IMR-90 (cell line): ENCODE results near the gene PPP1CA. TPM values are rescaled to one million over a fixed set of nuclear protein-coding genes. Genes with fewer than 3 reads are reported as not detected.
A peak's percentile ranks its signal among the peaks of the same experiment; 100 is the strongest.

Experiments used
- ATAC-seq: fragments of 200-7000 bp; cut with Tn5 transposase; 2 replicates; pipeline ENCODE4 v1.9.1; 2020; ENCODE audit warnings: low read depth, mild to moderate bottlenecking, moderate library complexity
- BruUV-seq: library from RNA; stranded (reverse); fragments of 400-500 nt; replicated peaks from 2 replicates; lab custom pipeline; 2021; lab: Mats Ljungman, UMichigan
- CTCF ChIA-PET: fragments of 300-600 bp; formaldehyde crosslinking; extraction: SDS; loops from one replicate; lab custom pipeline; 2021; ENCODE audit warnings: antibody characterized with exemption; lab: Yijun Ruan, JAX
- POLR2A ChIA-PET: fragments of 300-600 bp; sonication (Branson Sonifier 250); formaldehyde crosslinking; loops from one replicate; lab custom pipeline; 2022; ENCODE audit warnings: antibody characterized with exemption; ENCODE audit not compliant: unreplicated experiment; lab: Charles Lee
- DNase-seq: peaks from one replicate; pipeline ENCODE4 v3.0.0; 2013
- H2AFZ ChIP-seq: replicated peaks from 2 replicates; pipeline ENCODE3; 2013; ENCODE audit warnings: low read length, mild to moderate bottlenecking; ENCODE audit not compliant: poor library complexity
- H2AK5ac ChIP-seq: 2 replicates; pipeline ENCODE4 v1.6.1; 2013; ENCODE audit warnings: low read depth, low read length, inconsistent platforms
- H2AK9ac ChIP-seq: replicated peaks from 2 replicates; pipeline ENCODE3; 2013; ENCODE audit warnings: mild to moderate bottlenecking, low read depth, low read length, moderate library complexity; ENCODE audit not compliant: poor library complexity
- H2BK120ac ChIP-seq: 2 replicates; pipeline ENCODE4 v1.6.1; 2013; ENCODE audit warnings: low read depth, low read length, inconsistent platforms
- H2BK15ac ChIP-seq: 3 replicates; pipeline ENCODE4 v1.6.1; 2013; ENCODE audit warnings: low read depth, low read length, inconsistent platforms
- H2BK20ac ChIP-seq: 2 replicates; pipeline ENCODE4 v1.6.1; 2013; ENCODE audit warnings: low read depth, mild to moderate bottlenecking, inconsistent platforms, low read length, moderate library complexity
- H2BK5ac ChIP-seq: 2 replicates; pipeline ENCODE4 v1.6.1; 2013; ENCODE audit warnings: mild to moderate bottlenecking, low read depth, low read length, inconsistent platforms; ENCODE audit not compliant: poor library complexity, severe bottlenecking
- H3K14ac ChIP-seq: replicated peaks from 2 replicates; pipeline ENCODE4 v1.6.1; 2013; ENCODE audit warnings: low read depth, low read length, inconsistent platforms
- H3K18ac ChIP-seq: 2 replicates; pipeline ENCODE4 v1.6.1; 2013; ENCODE audit warnings: low read depth, low read length, control low read depth
- H3K23ac ChIP-seq: 2 replicates; pipeline ENCODE4 v1.6.1; 2013; ENCODE audit warnings: low read depth, low read length, inconsistent platforms
- H3K27ac ChIP-seq: 2 replicates; pipeline ENCODE4 v1.5.1; 2013; ENCODE audit warnings: mild to moderate bottlenecking, control low read depth, low read length; ENCODE audit not compliant: insufficient read depth
- H3K27me3 ChIP-seq: 2 replicates; pipeline ENCODE4 v1.6.1; 2013; ENCODE audit warnings: low read length; ENCODE audit not compliant: control insufficient read depth, insufficient read depth
- H3K36me3 ChIP-seq: 2 replicates; pipeline ENCODE4 v1.6.1; 2013; ENCODE audit warnings: low read length, mixed read lengths; ENCODE audit not compliant: control insufficient read depth, insufficient read depth
- H3K4ac ChIP-seq: 2 replicates; pipeline ENCODE4 v1.6.1; 2013; ENCODE audit warnings: low read depth, low read length, inconsistent platforms
- H3K4me1 ChIP-seq: 2 replicates; pipeline ENCODE4 v1.6.1; 2013; ENCODE audit warnings: low read length, mixed read lengths; ENCODE audit not compliant: control insufficient read depth, insufficient read depth
- H3K4me2 ChIP-seq: 2 replicates; pipeline ENCODE4 v1.6.1; 2013; ENCODE audit warnings: low read depth, mild to moderate bottlenecking, control low read depth, low read length, moderate library complexity
- H3K4me3 ChIP-seq: 2 replicates; pipeline ENCODE4 v1.5.1; 2013; ENCODE audit warnings: low read depth, mild to moderate bottlenecking, control low read depth, low read length, moderate library complexity; ENCODE audit not compliant: insufficient read depth
- H3K56ac ChIP-seq: 2 replicates; pipeline ENCODE4 v1.6.1; 2013; ENCODE audit warnings: low read length, inconsistent platforms; ENCODE audit not compliant: insufficient read depth; ENCODE audit errors: extremely low read depth
- H3K79me1 ChIP-seq, 2 experiments: 2 replicates each; pipeline ENCODE4 v1.6.1; 2013; ENCODE audit warnings: low read length in 2 of 2, inconsistent platforms in 1 of 2, low read depth in 1 of 2
- H3K9ac ChIP-seq: 2 replicates; pipeline ENCODE4 v1.6.1; 2013; ENCODE audit warnings: low read depth, low read length, control low read depth
- H3K9me1 ChIP-seq: 2 replicates; pipeline ENCODE4 v1.6.1; 2013; ENCODE audit warnings: low read length, inconsistent platforms; ENCODE audit not compliant: insufficient read depth
- H3K9me3 ChIP-seq: 2 replicates; pipeline ENCODE4 v1.6.1; 2013; ENCODE audit warnings: low read length; ENCODE audit not compliant: control insufficient read depth, insufficient read depth
- H4K20me1 ChIP-seq: 2 replicates; pipeline ENCODE4 v1.6.1; 2013; ENCODE audit warnings: low read length, inconsistent platforms; ENCODE audit not compliant: insufficient read depth
- H4K5ac ChIP-seq: 2 replicates; pipeline ENCODE4 v1.6.1; 2013; ENCODE audit warnings: mild to moderate bottlenecking, low read depth, low read length, control low read depth
- H4K8ac ChIP-seq, 2 experiments: 2 replicates each; pipeline ENCODE4 v1.6.1; 2013; ENCODE audit warnings: low read depth in 2 of 2, low read length in 2 of 2, control low read depth in 1 of 2, inconsistent platforms in 1 of 2
- H4K91ac ChIP-seq: 2 replicates; pipeline ENCODE4 v1.6.1; 2013; ENCODE audit warnings: low read depth, low read length, inconsistent platforms; ENCODE audit not compliant: insufficient read depth
- BHLHE40 ChIP-seq: fragments of 150-350 bp; IDR thresholded peaks from 2 replicates; pipeline ENCODE4 v1.6.1; 2016; ENCODE audit warnings: mild to moderate bottlenecking, low read depth, low read length
- CEBPB ChIP-seq: IDR thresholded peaks from 2 replicates; pipeline ENCODE4 v1.6.1; 2012; ENCODE audit warnings: low read depth, low read length, improper control_type of control experiment
- CHD1 ChIP-seq: IDR thresholded peaks from 2 replicates; pipeline ENCODE4 v1.6.1; 2012; ENCODE audit warnings: low read depth, low read length, improper control_type of control experiment
- CTCF ChIP-seq: conservative IDR thresholded peaks from 2 replicates; pipeline ENCODE4 v1.5.1; 2012; ENCODE audit warnings: mild to moderate bottlenecking, low read depth, low read length, improper control_type of control experiment
- FOS ChIP-seq: fragments of 150-350 bp; IDR thresholded peaks from 2 replicates; pipeline ENCODE4 v1.6.1; 2016; ENCODE audit warnings: low read depth, low read length
- MAFK ChIP-seq: IDR thresholded peaks from 2 replicates; pipeline ENCODE4 v1.6.1; 2012; ENCODE audit warnings: low read depth, low read length, improper control_type of control experiment
- MAZ ChIP-seq: IDR thresholded peaks from 2 replicates; pipeline ENCODE4 v1.6.1; 2012; ENCODE audit warnings: low read depth, mild to moderate bottlenecking, low read length, improper control_type of control experiment, moderate library complexity, borderline replicate concordance
- MXI1 ChIP-seq: IDR thresholded peaks from 2 replicates; pipeline ENCODE4 v1.6.1; 2012; ENCODE audit warnings: low read depth, mild to moderate bottlenecking, low read length, moderate library complexity, borderline replicate concordance
- NFE2L2 ChIP-seq: fragments of 150-350 bp; IDR thresholded peaks from 2 replicates; pipeline ENCODE4 v1.6.1; 2016; ENCODE audit warnings: low read depth, mild to moderate bottlenecking, low read length
- POLR2A ChIP-seq: IDR thresholded peaks from 2 replicates; pipeline ENCODE4 v1.6.1; 2012; ENCODE audit warnings: mild to moderate bottlenecking, low read depth, low read length
- RAD21 ChIP-seq: IDR thresholded peaks from 2 replicates; pipeline ENCODE4 v1.6.1; 2012; ENCODE audit warnings: low read length, improper control_type of control experiment
- RCOR1 ChIP-seq: IDR thresholded peaks from 2 replicates; pipeline ENCODE4 v1.6.1; 2012; ENCODE audit warnings: mild to moderate bottlenecking, low read length, improper control_type of control experiment; ENCODE audit not compliant: insufficient replicate concordance
- RFX5 ChIP-seq: IDR thresholded peaks from 2 replicates; pipeline ENCODE4 v1.8.0; 2012; ENCODE audit warnings: low read depth, mild to moderate bottlenecking, low read length, moderate library complexity
- SMC3 ChIP-seq: fragments of 150-350 bp; IDR thresholded peaks from 2 replicates; pipeline ENCODE4 v1.6.1; 2016; ENCODE audit warnings: low read depth, mild to moderate bottlenecking, antibody characterized with exemption, low read length, moderate library complexity
- WGBS, 2 experiments: methylation state at CpG; one replicate each; pipeline versions ENCODE4 v1.1.5 to v1.1.7; 2013; ENCODE audit warnings: missing lambda C conversion rate in 2 of 2; ENCODE audit not compliant: insufficient read length in 1 of 2; ENCODE audit errors: extremely low coverage in 2 of 2; 5-methylcytosine and 5-hydroxymethylcytosine counted together
- dilution Hi-C: fragments of 300-500 bp; cut with HindIII; formaldehyde crosslinking; loops from one replicate; pipeline ENCODE4 v1.14.3; 2018; ENCODE audit warnings: low sequenced_read_pairs; ENCODE audit not compliant: unreplicated experiment
- in situ Hi-C: fragments of 300-500 bp; cut with MboI; formaldehyde crosslinking; loops from 3 replicates; pipeline ENCODE4 v1.14.3; 2019; ENCODE audit warnings: low sequenced_read_pairs, inconsistent platforms, mixed read lengths
- intact Hi-C: fragments of 100-400 bp; cut with micrococcal nuclease; formaldehyde crosslinking; loops from 2 replicates; pipeline ENCODE4 v1.10.0; 2022
- polyA plus RNA-seq, 3 experiments: library from polyadenylated mRNA; depleted of rRNA; stranded (reverse); fragments of >200 nt; gene quantifications; 2 replicates each; pipeline ENCODE4 v1.2.3, GENCODE V29; 2012; ENCODE audit warnings: low replicate concordance in 1 of 3
- total RNA-seq: library from RNA; depleted of rRNA; stranded (reverse); fragments of >200 nt; gene quantifications from 2 replicates; pipeline ENCODE4 v1.2.3, GENCODE V29; 2012
- TF ChIP-seq, protein P1 (sequence below): fragments of 150-350 bp; IDR thresholded peaks from 2 replicates; pipeline ENCODE4 v1.6.1; 2016; ENCODE audit warnings: low read depth, mild to moderate bottlenecking, low read length, moderate library complexity, borderline replicate concordance

Gene PPP1CA
- total and polyA plus RNA-seq, 2 of the 4 experiments (the other 2 are of a cell fraction): 228 to 313 TPM

GRCh38 chr11:67356864-67357561, 44.6 kb downstream of the PPP1CA start:
- ChIA-PET POLR2A (no interaction called here), CTCF (interaction anchor here (0.5 to 10.1 kb wide), 6 partner anchors 9 to 912 kb away, joined by 3 to 128 read pairs (median 7); no protein-coding TSS in a partner anchor)
- H3K4me1 ChIP-seq: peaks cover 37% of the 10 kb centered on the region
- in situ Hi-C loops (no loop called here), dilution Hi-C loops (no loop called here), intact Hi-C loops (loop anchor here (1.0 to 2.0 kb wide), 2 partner anchors 14 to 25 kb away; no protein-coding TSS in a partner anchor)
- H3K27ac ChIP-seq: peak overlapping the region; percentile 87
- H3K27me3 ChIP-seq: no peaks in the 10 kb centered on the region
- H3K36me3 ChIP-seq: no peaks in the 10 kb centered on the region
- peak overlapping the region; percentile 99 for H2AK5ac ChIP-seq
- BruUV-seq: no TSS peak
- H4K5ac ChIP-seq: peak overlapping the region; percentile 27
- peak overlapping the region; percentile 80 for H2AK9ac ChIP-seq
- peak overlapping the region; percentile 40 for H3K9ac ChIP-seq
- H3K4me2 ChIP-seq: 0 out of 2 replicates have a peak overlapping the region, but pooled peaks have one; percentile 9
- DNase-seq (peak; percentile 80), ATAC-seq (peak; percentile 16; the same call in 1 of the 2 replicates)
- peaks cover 11 to 45% of the 10 kb centered on the region in 2 experiments; a peak in 3 of 4 replicates for H3K79me1 ChIP-seq
- H4K91ac ChIP-seq: peak overlapping the region; percentile 79
- peak overlapping the region; percentile 62 to 84 for H4K8ac ChIP-seq
- H2AFZ ChIP-seq: peak overlapping the region; percentile 75
- H3K14ac ChIP-seq: peak overlapping the region; percentile 83
- H2BK20ac ChIP-seq: peak overlapping the region; percentile 81
- H3K4ac ChIP-seq: peak overlapping the region; percentile 84
- H2BK15ac ChIP-seq: peak overlapping the region; percentile 81; the same call in 1 of the 3 replicates
- no peaks in the 10 kb centered on the region for H3K9me3 ChIP-seq
- peak overlapping the region; percentile 80 for H3K23ac ChIP-seq
- no CpG with 5 or more reads among the region's 3 CpGs for WGBS, 2 experiments
- peak overlapping the region; percentile 69 for H2BK120ac ChIP-seq
- peaks cover 3% of the 10 kb centered on the region; the same call in 1 of the 2 replicates for H4K20me1 ChIP-seq
- peak overlapping the region; percentile 74 for H2BK5ac ChIP-seq
- H3K18ac ChIP-seq: peak overlapping the region; percentile 72
- peaks cover 17% of the 10 kb centered on the region for H3K9me1 ChIP-seq
- H3K4me3 ChIP-seq: no peak overlapping the region
- H3K56ac ChIP-seq: no peak overlapping the region
- TF ChIP-seq, protein P1, sequence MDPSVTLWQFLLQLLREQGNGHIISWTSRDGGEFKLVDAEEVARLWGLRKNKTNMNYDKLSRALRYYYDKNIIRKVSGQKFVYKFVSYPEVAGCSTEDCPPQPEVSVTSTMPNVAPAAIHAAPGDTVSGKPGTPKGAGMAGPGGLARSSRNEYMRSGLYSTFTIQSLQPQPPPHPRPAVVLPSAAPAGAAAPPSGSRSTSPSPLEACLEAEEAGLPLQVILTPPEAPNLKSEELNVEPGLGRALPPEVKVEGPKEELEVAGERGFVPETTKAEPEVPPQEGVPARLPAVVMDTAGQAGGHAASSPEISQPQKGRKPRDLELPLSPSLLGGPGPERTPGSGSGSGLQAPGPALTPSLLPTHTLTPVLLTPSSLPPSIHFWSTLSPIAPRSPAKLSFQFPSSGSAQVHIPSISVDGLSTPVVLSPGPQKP: no peak
- no peak for TF ChIP-seq RFX5
- peak; percentile 82; the same call in 1 of the 2 replicates for TF ChIP-seq CHD1
- peak; percentile 97 for TF ChIP-seq CTCF
- TF ChIP-seq BHLHE40: no peak
- TF ChIP-seq MXI1: no peak
- TF ChIP-seq CEBPB: no peak
- TF ChIP-seq SMC3: peak; percentile 93
- TF ChIP-seq RCOR1: no peak
- TF ChIP-seq POLR2A: 0 out of 2 replicates have a peak, but pooled peaks have one; percentile 57
- no peak for TF ChIP-seq MAFK
- TF ChIP-seq MAZ: no peak
- TF ChIP-seq FOS: no peak
- TF ChIP-seq RAD21: peak; percentile 93
- no peak for TF ChIP-seq NFE2L2
